ENCODE measurements around the gene FIGNL2. TPM values are rescaled to one million over a fixed set of nuclear protein-coding genes. Genes with fewer than 3 reads are reported as not detected.

FIGNL2 gene
- polyA plus RNA-seq = not detected

DNA sequence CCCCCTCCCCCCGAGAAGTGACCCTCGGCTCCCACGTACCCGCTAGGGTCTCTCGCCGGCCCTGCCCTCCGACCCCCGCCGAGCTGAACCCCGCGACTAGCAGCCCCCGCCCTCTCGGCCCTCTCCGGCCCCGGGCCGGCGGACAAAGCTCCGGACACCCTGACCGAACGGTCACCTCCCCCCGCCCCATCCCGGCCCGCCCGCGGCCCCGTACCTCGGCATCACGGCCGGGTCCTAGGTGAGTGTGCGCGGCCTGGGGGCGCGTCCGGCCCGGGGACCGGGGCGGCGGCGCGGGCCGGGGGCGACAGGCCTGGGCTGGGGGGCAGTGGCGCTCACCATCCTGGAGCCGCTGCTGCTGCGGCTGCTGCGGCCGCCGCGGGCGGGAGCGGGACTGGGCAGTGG is at the start of gene FIGNL2:
Gene FIGNL2 (minus strand): TSS at position 393 of the 402 bp plus-strand sequence. CDS start 26,305 bp downstream, outside the sequence.
- peaks cover 46% of the 10 kb centered on the region for H3K27me3 Mint-ChIP-seq
- peaks cover 0 to 3% (median 0%) of the 10 kb centered on the region in 3 donors for H3K9me3 Mint-ChIP-seq
- H3K27ac Mint-ChIP-seq = no peak within 1 kb of the TSS
- peaks cover 4 to 12% (median 9%) of the 10 kb centered on the region in 3 donors for H3K4me1 Mint-ChIP-seq
- H3K36me3 Mint-ChIP-seq = peaks cover 6% of the 10 kb centered on the region
- H3K4me3 Mint-ChIP-seq = peak within 1 kb of the TSS in 3 of 4 donors; percentile 52 to 84 (median 60)

- Mint-ChIP-seq H3K27ac (no peak overlapping the region), H3K27me3 (peaks cover 16% of the 10 kb centered on the region), H3K4me1 (no peaks in the 10 kb centered on the region), H3K4me3 (no peak overlapping the region), H3K36me3 (no peaks in the 10 kb centered on the region), H3K9me3 (peaks cover 0 to 2% (median 0%) of the 10 kb centered on the region in 3 donors)
Measured at GRCh38 chr12:51897181-51897580, 48.7 kb upstream of the FIGNL2 start.

- no peak overlapping the region for H3K4me3 Mint-ChIP-seq
- H3K4me1 Mint-ChIP-seq = no peaks in the 10 kb centered on the region
- no peaks in the 10 kb centered on the region for H3K36me3 Mint-ChIP-seq
- peaks cover 17% of the 10 kb centered on the region for H3K27me3 Mint-ChIP-seq
- peaks cover 0 to 2% (median 0%) of the 10 kb centered on the region in 3 donors for H3K9me3 Mint-ChIP-seq
- H3K27ac Mint-ChIP-seq = no peak overlapping the region
Measured at GRCh38 chr12:51896236-51896635, 47.7 kb upstream of the FIGNL2 start.

DNA sequence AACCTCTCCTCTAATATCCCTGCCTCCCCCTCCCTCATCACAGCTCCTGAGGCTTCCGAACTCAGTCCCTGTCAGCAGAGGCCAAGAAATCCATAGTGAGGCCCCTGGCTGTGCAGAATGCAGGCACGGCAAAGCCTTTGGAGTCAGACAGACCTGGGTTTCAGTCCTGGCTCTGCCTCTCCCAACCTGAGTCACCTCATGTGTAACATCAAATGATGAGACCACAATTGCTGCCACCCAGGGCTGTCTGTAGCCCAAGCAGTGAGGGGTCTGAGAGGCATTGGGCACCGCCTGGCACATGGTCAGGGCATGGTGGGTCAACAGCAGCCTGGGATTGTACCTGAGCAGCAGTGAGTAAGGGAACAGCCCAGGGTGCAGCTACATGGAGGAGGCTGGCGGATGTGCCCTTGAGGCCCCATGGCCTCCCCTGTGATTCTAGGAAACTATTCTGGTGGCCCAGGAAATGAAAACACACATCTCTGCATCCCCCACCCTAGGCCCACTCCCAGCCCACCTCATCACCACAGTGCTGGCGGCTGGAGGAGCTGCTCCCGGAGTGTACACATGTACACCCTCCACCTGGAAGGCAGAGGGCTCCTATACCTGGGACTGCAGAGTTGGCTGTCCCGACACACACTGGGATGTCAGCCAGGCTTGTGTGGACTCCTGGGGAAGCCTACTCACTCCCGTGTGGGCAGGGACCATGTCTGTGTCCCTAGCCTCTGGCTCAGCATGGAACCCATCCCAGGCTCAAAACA is 47.0 kb upstream of the FIGNL2 start:
- Mint-ChIP-seq H3K27me3 (peaks cover 17% of the 10 kb centered on the region), H3K36me3 (no peaks in the 10 kb centered on the region), H3K27ac (peak overlapping the region in 1 of 3 donors; percentile 23), H3K4me1 (no peaks in the 10 kb centered on the region), H3K9me3 (peaks cover 0 to 2% (median 0%) of the 10 kb centered on the region in 3 donors), H3K4me3 (no peak overlapping the region)

DNA sequence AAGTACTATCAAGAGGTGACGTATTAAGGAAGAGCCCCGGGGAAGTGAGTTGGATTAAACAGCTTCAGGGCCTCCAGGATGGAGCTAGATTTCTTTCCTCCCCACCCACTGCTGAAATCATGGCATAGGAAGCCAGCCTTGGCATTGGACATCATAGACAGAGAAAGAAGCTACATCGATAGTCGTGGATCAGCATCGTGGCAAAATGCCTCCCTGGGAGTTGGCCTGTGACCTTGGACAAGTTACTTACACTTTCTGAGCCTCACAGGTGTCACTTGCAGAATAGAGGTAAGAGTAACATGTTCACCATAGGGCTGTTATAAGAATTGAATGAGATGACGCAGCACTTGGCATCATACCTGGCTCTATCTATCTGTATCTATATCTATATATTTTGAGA is 45.3 kb upstream of the FIGNL2 start:
- Mint-ChIP-seq H3K27me3 (peaks cover 17% of the 10 kb centered on the region), H3K9me3 (peaks cover 0 to under 1% (median 0%) of the 10 kb centered on the region in 3 donors), H3K36me3 (no peaks in the 10 kb centered on the region), H3K4me3 (no peak overlapping the region), H3K27ac (no peak overlapping the region), H3K4me1 (no peaks in the 10 kb centered on the region)

GRCh38 chr12:51891843-51892242 is 43.3 kb upstream of the FIGNL2 start:
- Mint-ChIP-seq H3K4me1 (no peaks in the 10 kb centered on the region), H3K4me3 (no peak overlapping the region), H3K27me3 (peaks cover 14% of the 10 kb centered on the region), H3K36me3 (no peaks in the 10 kb centered on the region), H3K27ac (no peak overlapping the region), H3K9me3 (no peaks in the 10 kb centered on the region)

DNA sequence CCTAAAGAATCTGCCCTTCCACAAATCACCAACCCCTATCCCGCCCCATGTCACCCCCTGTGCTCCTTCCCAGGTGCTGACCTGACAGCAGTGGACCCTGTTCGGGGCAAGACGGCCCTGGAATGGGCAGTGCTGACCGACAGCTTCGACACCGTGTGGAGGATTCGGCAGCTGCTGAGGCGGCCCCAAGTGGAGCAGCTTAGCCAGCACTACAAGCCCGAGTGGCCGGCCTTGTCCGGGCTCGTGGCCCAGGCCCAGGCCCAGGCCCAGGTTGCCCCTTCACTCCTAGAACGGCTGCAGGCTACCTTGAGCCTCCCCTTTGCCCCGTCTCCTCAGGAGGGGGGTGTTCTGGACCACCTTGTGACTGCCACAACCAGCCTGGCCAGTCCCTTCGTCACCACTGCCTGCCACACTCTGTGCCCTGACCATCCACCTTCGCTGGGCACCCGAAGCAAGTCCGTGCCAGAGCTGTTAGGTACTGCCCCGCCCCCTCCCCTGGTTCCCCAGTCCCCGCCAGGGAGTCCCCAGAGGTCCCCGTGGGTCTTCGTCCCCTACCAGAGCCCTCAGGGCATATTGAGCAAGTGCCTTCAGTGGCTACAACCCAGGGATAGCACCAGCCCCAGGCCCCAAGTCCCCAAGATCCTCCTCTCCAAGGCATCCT is 42.1 kb upstream of the FIGNL2 start:
- Mint-ChIP-seq H3K36me3 (no peaks in the 10 kb centered on the region), H3K27ac (peak overlapping the region in 1 of 3 donors; percentile 82)

GRCh38 chr12:51890133-51890464 is 41.6 kb upstream of the FIGNL2 start:
- Mint-ChIP-seq H3K36me3 (peaks cover 2% of the 10 kb centered on the region), H3K9me3 (peaks cover 0 to under 1% (median 0%) of the 10 kb centered on the region in 3 donors), H3K27ac (peak overlapping the region in 1 of 3 donors; percentile 82), H3K4me3 (peak overlapping the region in 1 of 4 donors; percentile 54), H3K4me1 (peaks cover 0 to 6% (median 5%) of the 10 kb centered on the region in 3 donors), H3K27me3 (peaks cover 5% of the 10 kb centered on the region)

More for the DNA sequence above, 42.1 kb upstream of the FIGNL2 start:
- Mint-ChIP-seq H3K27me3 (peaks cover 5% of the 10 kb centered on the region), H3K4me3 (peak overlapping the region in 1 of 4 donors; percentile 54), H3K4me1 (peaks cover 0 to 6% (median 5%) of the 10 kb centered on the region in 3 donors), H3K9me3 (no peaks in the 10 kb centered on the region)

- H3K27me3 Mint-ChIP-seq = peaks cover 5% of the 10 kb centered on the region
- H3K36me3 Mint-ChIP-seq = peaks cover 3% of the 10 kb centered on the region
- H3K27ac Mint-ChIP-seq = no peak overlapping the region
- peak overlapping the region in 1 of 4 donors; percentile 60 for H3K4me3 Mint-ChIP-seq
- H3K9me3 Mint-ChIP-seq = peaks cover 0 to 5% (median 0%) of the 10 kb centered on the region in 3 donors
- H3K4me1 Mint-ChIP-seq = peaks cover 0 to 7% (median 6%) of the 10 kb centered on the region in 3 donors
Measured at GRCh38 chr12:51889216-51890132, 41.0 kb upstream of the FIGNL2 start.

- H3K4me1 Mint-ChIP-seq = peaks cover 0 to 7% (median 6%) of the 10 kb centered on the region in 3 donors
- peak overlapping the region in 1 of 3 donors; percentile 87 for H3K27ac Mint-ChIP-seq
- peaks cover 5% of the 10 kb centered on the region for H3K27me3 Mint-ChIP-seq
- H3K9me3 Mint-ChIP-seq = peaks cover 0 to 9% (median 1%) of the 10 kb centered on the region in 3 donors
- H3K4me3 Mint-ChIP-seq = peak overlapping the region in 1 of 4 donors; percentile 70
- H3K36me3 Mint-ChIP-seq = peaks cover 3% of the 10 kb centered on the region
Measured at GRCh38 chr12:51888316-51889215, 40.0 kb upstream of the FIGNL2 start.

DNA sequence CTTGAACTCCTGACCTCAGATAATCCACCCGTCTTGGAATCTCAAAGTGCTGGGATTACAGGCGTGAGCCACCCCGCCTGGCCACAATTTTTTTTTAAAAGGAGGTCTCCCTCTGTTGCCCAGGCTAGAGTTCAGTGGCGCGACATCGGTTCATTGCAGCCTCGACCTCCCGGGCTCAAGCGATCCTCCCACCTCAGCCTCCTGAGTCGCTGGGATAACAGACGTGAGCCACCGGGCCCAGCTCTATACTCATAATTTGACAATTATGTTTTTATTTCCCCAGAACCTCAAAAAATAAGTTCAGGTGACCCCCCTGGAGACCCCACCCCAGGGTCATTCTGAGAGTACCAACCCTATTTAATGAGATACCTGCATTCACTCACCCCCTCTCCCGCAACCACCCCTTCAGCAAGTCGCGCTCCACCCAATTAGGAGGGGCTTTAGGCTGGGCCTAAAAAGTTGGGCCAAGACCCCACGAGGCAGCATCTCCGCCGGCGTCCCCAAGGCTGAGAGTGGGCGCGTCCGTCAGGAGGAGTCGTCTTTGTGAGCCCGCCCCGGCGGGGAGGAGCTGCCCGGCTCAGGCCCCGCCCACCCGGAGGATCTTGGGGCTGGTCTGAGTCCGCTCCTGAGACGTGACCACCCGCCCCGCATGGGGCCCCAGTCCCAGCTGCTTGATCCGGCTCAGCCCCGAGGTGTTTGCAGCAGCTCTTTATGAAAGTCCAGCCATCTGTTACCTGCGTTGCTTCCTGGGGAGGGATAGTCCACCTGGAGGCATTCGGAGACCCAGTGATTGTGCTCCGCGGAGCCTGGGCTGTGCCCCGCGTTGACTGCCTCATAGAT is 39.2 kb upstream of the FIGNL2 start, which contains the start of gene ANKRD33:
Gene ANKRD33 (plus strand): TSS at position 628 of the 840 bp plus-strand sequence. CDS start 84 bp downstream, at position 712.
- peaks cover 0 to 7% (median 6%) of the 10 kb centered on the region in 3 donors for H3K4me1 Mint-ChIP-seq
- H3K27ac Mint-ChIP-seq = peak within 1 kb of the TSS in 1 of 3 donors; percentile 87
- H3K36me3 Mint-ChIP-seq = peaks cover 3% of the 10 kb centered on the region
- H3K27me3 Mint-ChIP-seq = peaks cover 5% of the 10 kb centered on the region
- peaks cover 0 to 9% (median 1%) of the 10 kb centered on the region in 3 donors for H3K9me3 Mint-ChIP-seq
- H3K4me3 Mint-ChIP-seq = peak within 1 kb of the TSS in 1 of 4 donors; percentile 70

- peak overlapping the region in 3 of 4 donors; percentile 63 to 88 (median 83) for H3K4me3 Mint-ChIP-seq
- peak overlapping the region in 2 of 3 donors; percentile 69 to 76 for H3K27ac Mint-ChIP-seq
- peaks cover 0 to 7% (median 6%) of the 10 kb centered on the region in 3 donors for H3K4me1 Mint-ChIP-seq
- peaks cover 5% of the 10 kb centered on the region for H3K27me3 Mint-ChIP-seq
- peaks cover 6% of the 10 kb centered on the region for H3K36me3 Mint-ChIP-seq
- peaks cover 0 to 9% (median 1%) of the 10 kb centered on the region in 3 donors for H3K9me3 Mint-ChIP-seq
Measured at GRCh38 chr12:51886021-51886710, 37.6 kb upstream of the FIGNL2 start.

Data from IgD-negative memory B cell (primary cell).